Activated T-cell treated with anti-CD3 and anti-CD28 coated beads, Interleukin-2, amount 50 U/mL, for 4 hours (primary cell): Measurements from ENCODE around the gene TFEB. TPM values are rescaled to one million over a fixed set of nuclear protein-coding genes. Genes with fewer than 3 reads are reported as not detected.

Experiments used
- ATAC-seq, 2 donors: fragments of 200-7000 bp; cut with Tn5 transposase; one replicate each; pipeline ENCODE4 v1.10.0; 2021
- DNase-seq: peaks from one replicate; pipeline ENCODE4 v3.0.0-alpha.2; 2020
- H3K27me3 Mint-ChIP-seq: one replicate; pipeline ENCODE4 v1.8.0; 2021; ENCODE audit warnings: low read depth, mixed read lengths
- H3K36me3 Mint-ChIP-seq: one replicate; pipeline ENCODE4 v1.8.0; 2022; ENCODE audit warnings: mixed read lengths; ENCODE audit not compliant: insufficient read depth
- H3K4me1 Mint-ChIP-seq: one replicate; pipeline ENCODE4 v1.8.0; 2021; ENCODE audit warnings: low read depth, mixed read lengths
- H3K4me3 Mint-ChIP-seq: one replicate; pipeline ENCODE4 v1.8.0; 2021; ENCODE audit warnings: mild to moderate bottlenecking, moderate library complexity, mixed read lengths
- H3K9me3 Mint-ChIP-seq: one replicate; pipeline ENCODE4 v1.8.0; 2021; ENCODE audit warnings: mixed read lengths
- total RNA-seq, 3 donors: library from RNA; stranded (reverse); gene quantifications; one replicate each; pipeline ENCODE4 v1.2.1, GENCODE V29; 2021

The TFEB gene
- total RNA-seq, 3 donors from 2014 or later: 7.6 to 15.4 (median 10.8) TPM

DNA sequence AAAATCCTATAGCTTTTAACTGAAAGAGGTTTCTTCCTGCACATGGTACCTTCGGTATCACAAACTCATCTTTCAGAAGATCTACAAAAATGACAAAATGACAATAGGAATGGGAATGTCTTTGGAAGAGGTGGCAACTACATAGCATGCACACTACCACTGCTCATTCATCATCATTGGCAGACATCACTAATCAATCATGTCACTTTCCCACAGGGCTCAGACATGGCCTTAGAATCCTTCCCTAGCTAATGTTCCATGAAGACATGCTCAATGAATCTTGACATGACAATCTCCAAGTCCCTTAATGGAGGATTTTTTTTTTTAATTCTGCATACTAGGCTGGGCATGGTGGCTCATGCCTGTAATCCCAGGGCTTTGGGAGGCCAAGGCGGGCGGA is 15.0 kb upstream of the TFEB start:
- no peak for ATAC-seq
- Mint-ChIP-seq H3K27me3 (no peaks in the 10 kb centered on the region), H3K36me3 (no peaks in the 10 kb centered on the region), H3K4me1 (no peaks in the 10 kb centered on the region), H3K4me3 (no peak overlapping the region), H3K9me3 (no peaks in the 10 kb centered on the region)
- DNase-seq: no peak

DNA sequence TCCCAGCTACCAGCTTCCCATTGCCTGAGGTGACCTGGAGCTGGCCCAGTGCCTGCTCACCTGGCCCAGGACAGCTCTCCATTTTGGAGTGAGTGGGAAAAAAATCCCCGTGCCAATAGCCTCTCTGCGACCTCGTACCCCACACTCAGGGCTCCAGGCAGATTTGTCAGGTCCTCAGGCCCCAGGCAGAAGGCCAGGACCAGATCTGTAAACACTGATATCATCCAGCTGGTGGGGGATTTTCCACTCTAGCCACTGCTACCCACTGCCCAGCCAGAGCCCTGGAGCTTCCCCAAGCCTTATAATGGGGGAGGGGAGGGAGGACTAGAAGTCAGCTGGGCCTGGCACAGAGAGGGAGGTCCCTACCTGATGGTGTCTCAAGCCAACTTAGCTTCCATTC is 13.1 kb upstream of the TFEB start:
- Mint-ChIP-seq H3K9me3 (no peaks in the 10 kb centered on the region), H3K4me1 (no peaks in the 10 kb centered on the region), H3K27me3 (no peaks in the 10 kb centered on the region), H3K36me3 (no peaks in the 10 kb centered on the region), H3K4me3 (no peak overlapping the region)
- no peak for ATAC-seq
- DNase-seq: no peak

DNA sequence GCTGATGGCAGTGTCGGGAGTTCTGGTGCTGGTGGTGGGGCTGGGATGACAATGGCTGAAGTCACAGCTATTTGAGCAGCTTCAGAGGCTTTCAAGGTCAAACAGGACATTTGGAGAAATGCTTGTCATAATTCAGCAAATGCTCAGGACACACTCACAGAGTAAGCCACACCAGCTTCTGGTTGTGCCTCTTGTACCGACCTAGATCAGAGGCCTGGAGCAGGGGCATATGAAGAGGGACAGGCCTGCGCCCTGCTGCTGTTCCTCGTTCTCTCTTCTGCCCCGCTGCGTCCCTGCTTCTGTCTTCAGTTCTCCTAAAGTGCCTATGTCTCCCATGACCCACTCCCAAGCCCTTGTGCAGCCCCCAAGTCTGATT is 12.7 kb upstream of the TFEB start:
- no peaks in the 10 kb centered on the region for H3K36me3 Mint-ChIP-seq

DNA sequence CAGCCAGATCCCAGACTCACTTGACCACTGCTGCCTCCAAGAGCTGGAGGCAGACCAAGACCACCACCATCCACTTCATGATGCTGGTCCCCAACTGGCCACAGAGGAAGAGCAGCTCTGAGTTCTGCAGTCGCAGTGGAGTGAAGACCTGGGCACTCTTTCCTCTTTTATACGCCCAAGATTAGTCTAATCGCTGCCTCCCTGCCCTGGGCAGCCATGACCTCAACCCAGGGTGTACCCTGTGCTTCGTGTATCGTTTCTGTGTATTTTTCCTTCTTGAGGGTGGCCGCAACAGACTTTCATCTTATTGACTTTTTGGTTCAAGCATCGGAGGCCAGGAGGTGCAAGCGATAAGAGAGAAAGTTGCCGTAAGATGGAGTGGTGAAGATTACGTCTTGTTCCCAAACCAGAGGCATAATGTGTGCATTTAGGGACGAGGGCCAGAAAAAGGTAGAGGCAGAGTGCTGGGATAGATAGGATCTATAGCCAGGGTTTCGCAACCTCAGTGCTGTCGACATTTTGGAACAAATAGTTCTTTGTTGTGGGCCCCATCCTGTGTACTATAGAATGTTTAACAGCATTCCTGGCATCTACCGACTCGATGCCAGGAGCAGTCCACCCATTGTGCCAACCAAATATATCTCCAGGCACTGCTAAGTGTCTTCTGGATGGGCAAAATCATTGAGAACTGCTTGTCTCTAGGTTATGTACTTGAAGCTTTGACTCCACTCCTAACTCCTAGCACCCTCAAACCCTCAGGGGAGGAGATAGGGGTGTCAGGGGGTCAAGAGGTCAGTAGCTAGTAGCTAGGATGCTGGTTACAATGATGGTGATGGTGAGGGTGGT is 12.1 kb upstream of the TFEB start, which contains the start of gene PGC:
Gene PGC, minus strand, starts transcription at position 142 of the 846 bp plus-strand sequence. Its CDS starts 63 bp downstream, at position 79.
- ATAC-seq (no peak), DNase-seq (no peak)
- no peaks in the 10 kb centered on the region for H3K4me1 Mint-ChIP-seq
- H3K9me3 Mint-ChIP-seq: no peaks in the 10 kb centered on the region
- H3K4me3 Mint-ChIP-seq: no peak within 1 kb of the TSS
- H3K36me3 Mint-ChIP-seq: no peaks in the 10 kb centered on the region
- no peaks in the 10 kb centered on the region for H3K27me3 Mint-ChIP-seq

More for the DNA sequence above, 12.7 kb upstream of the TFEB start:
- Mint-ChIP-seq H3K4me3 (no peak overlapping the region), H3K9me3 (no peaks in the 10 kb centered on the region), H3K27me3 (no peaks in the 10 kb centered on the region), H3K4me1 (no peaks in the 10 kb centered on the region)
- no peak for ATAC-seq
- no peak for DNase-seq

DNA sequence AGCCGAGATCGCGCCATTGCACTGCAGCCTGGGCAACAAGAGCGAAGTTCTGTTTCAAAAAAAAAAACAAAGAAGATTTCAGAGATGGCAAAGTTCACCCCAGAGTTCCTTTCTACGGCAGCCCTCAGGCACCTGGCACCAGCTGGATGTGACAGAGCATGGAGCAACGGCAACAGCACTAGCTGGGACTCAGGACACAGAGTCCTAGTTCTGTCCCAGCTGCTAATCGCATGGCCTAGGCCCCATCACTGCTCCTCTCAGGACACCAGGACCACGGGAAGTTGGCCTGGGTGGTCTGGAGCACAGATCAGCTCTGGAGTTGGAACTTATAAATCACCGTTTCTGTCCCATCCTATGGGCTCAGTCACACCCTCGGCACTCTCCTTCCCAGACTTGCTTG is 10.7 kb upstream of the TFEB start:
- H3K9me3 Mint-ChIP-seq: no peaks in the 10 kb centered on the region
- H3K4me3 Mint-ChIP-seq: no peak overlapping the region
- H3K36me3 Mint-ChIP-seq: no peaks in the 10 kb centered on the region
- H3K27me3 Mint-ChIP-seq: no peaks in the 10 kb centered on the region
- no peaks in the 10 kb centered on the region for H3K4me1 Mint-ChIP-seq
- DNase-seq (no peak), ATAC-seq (no peak)

DNA sequence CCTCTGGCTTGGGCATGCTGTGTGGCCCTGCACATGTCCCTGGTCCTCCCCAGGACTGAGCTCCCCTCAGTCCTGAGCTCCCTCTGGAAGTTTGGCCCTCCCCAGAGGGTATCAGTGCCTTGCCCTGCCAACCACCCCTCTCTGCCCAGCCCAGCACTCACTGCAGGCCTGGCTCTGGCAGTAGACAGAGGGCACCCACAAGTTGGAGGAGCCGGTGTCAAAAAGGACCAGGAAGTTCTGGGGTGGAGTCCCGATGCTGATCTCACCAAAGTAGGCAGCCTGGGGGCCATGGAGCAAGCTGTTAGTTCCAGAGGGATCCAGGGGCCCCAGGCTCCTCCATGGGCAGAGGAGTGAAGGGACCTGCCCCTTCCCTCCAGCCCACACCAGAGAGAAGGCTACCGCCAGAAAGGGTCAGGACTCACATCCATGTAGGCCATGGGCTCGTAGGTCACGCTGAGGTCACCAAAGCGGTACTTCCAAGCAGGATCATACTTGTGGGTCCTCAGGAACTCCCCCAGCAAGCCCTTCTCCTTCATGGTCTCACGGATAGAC is 8.9 kb upstream of the TFEB start:
- Mint-ChIP-seq H3K9me3 (no peaks in the 10 kb centered on the region), H3K4me1 (no peaks in the 10 kb centered on the region), H3K27me3 (no peaks in the 10 kb centered on the region), H3K36me3 (no peaks in the 10 kb centered on the region), H3K4me3 (no peak overlapping the region)
- ATAC-seq (no peak), DNase-seq (no peak)

DNA sequence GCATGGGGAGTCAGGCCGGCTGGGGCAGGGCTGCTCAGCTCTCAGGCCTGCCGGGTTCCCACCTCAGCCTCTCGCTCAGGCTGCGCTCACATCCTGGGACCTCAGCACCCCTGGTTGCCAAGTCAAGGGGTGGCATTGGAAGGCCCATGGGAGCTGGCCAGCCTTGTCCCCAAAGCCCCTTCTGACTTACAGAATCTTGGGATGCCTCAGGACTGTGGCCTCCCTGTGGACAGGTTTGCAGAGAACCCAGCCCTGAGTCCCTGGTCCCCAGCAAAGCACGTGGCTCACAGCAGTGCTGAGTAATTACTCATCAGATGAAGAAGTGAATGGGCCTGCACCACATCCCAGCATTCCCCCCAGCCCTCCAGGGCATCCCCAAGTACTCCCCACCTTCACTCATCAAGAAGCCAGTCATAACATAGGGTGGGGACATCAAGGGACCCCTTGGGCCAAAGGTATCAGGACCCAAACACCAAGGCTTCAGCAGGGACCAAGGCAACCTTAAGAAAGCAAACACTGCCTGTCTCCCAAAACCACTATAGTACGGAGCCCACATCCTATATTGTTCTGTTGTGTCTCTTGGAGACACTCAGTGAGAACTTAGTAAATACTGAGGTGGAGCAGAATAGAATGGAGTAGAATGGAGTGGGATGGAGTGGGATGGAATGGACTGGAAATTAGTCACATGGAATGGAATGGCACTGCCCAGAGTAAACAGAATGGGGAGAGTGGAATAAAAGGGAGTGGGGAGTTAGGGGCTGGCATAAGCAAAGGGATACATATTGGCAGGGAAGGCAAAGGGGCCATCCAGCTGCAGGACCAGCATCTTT is 8.2 kb upstream of the TFEB start:
- ATAC-seq: no peak
- no peak for DNase-seq
- Mint-ChIP-seq H3K9me3 (no peaks in the 10 kb centered on the region), H3K27me3 (peaks cover 3% of the 10 kb centered on the region), H3K4me1 (no peaks in the 10 kb centered on the region), H3K36me3 (no peaks in the 10 kb centered on the region), H3K4me3 (no peak overlapping the region)

DNA sequence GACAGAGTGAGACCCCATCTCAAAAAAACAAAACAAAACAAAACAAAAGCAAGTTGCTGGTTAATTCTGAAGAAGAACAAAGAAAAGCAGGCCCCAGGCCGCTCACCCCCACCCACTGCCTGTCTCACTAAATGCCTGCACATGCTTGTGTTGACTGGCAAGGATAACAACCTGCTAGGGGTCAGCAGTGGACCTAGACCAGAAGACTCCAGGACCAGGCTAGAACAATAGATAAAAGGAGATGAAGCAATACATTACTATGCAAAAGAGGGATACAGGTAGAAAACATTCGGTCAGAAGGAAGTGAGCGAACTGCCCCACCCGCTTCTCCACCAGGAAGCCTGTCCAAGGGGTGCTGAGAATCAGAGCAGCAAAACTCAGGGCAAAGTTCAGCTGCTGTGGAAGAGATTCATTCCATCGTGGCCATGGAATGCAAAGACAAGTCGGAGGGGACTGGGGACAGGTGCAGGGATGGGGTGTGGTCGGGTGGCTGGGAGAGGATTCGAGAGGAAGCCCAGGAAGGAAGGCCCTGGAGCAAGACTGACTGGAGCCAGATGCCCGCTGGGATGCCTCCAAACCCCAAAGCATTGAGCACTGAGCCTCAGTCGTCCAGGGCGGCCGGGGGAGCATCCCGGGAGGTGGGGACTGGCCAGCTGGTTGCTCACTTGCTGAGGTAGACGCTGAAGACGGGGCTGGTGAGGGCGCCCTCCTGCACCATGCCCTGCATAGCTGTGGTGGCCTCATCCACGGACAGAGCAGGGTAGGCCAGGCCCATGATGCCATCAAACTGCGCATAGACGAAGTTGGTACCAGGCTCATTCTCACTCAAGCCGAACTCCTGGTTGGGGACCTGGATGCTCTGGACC is 6.5 kb upstream of the TFEB start:
- Mint-ChIP-seq H3K36me3 (no peaks in the 10 kb centered on the region), H3K9me3 (no peaks in the 10 kb centered on the region), H3K4me1 (no peaks in the 10 kb centered on the region), H3K4me3 (no peak overlapping the region), H3K27me3 (peaks cover 3% of the 10 kb centered on the region)
- ATAC-seq: no peak
- DNase-seq: no peak

DNA sequence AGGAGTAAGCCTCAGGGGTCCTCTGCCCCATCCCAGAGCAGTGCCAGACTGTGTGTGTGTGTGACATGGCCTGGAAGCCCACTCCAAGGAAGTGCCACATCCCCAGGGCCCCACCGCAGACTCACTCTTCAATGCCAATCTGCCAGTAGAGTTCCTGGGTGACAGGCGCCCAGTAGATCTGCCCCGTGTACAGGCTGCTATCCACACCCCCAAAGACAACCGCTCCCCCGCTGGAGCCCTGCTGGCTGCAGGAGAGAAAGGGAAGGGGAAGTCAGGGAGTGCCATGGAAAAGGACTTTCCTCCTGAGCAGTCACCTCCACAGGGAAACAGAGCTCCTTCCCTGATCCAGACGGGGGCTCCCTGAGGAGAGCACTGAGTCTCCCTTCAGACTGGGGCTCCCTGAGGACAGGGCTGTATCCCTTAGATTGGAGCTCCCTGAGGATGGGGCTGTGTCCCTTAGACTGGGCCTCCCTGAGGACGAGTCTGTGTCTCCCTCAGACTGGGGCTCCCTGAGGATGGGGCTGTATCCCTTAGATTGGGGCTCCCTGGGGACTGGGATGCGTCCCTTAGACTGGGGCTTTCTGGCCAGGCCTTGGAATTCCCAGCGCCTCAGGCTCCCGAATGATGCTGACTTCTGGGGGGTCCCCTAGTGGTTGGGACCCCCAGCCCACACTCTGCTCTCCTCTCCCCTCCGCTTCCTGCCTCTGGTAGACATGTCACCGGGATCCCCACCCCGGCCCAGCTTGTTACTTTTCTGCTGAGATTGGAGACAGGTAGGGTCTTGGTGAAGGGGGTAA is 5.2 kb upstream of the TFEB start:
- Mint-ChIP-seq H3K9me3 (no peaks in the 10 kb centered on the region), H3K27me3 (peaks cover 3% of the 10 kb centered on the region), H3K4me3 (no peak overlapping the region), H3K36me3 (no peaks in the 10 kb centered on the region), H3K4me1 (no peaks in the 10 kb centered on the region)
- ATAC-seq: no peak
- no peak for DNase-seq

DNA sequence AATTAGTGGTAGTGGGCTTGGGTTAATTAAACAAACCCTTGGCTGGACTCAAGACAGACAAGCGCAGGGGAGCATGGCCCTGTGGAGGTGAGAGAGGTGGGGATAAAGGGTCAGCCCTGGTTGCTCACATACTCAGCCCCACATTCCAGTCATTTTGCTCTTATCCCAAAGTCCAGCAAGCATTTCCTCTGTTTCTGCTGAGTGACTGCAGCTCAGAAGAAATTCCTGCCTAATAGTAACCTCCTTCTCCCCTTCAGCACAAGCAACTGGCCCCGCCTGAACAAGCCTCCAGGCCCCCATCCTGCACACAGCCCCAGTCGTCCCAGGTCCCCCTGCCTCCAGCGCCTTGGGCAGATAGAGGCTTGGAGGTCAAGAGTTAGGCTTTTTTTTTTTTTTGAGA is 3.6 kb upstream of the TFEB start:
- peaks cover 3% of the 10 kb centered on the region for H3K27me3 Mint-ChIP-seq
- DNase-seq (no peak), ATAC-seq (no peak)
- no peaks in the 10 kb centered on the region for H3K9me3 Mint-ChIP-seq
- H3K4me3 Mint-ChIP-seq: peak overlapping the region; percentile 11
- H3K36me3 Mint-ChIP-seq: no peaks in the 10 kb centered on the region
- no peaks in the 10 kb centered on the region for H3K4me1 Mint-ChIP-seq

DNA sequence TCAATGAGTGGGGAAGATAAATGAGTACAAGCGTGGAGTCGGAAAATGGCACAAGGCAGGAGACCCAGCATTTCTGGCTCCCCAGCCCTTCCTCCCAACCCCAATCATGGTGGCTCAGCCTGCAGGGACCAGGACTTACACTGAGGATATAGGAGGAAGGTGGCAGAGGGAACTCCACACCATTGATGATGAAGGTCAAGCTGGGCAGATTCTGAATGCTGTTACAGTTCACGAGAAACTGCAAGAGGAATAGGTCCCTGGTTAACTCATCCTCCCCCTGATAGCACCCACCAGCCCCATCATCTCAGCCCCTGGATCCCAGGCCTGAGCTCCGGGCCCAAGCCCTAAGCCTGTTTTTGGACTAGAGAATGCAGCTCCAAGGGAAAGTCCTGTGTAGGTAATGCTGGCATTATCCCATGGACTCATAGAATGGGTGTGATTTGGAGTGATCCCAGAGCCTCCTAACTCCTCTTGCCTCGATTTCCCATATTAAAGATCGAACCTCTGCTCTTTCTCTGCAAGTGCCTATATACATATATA is 2.3 kb upstream of the TFEB start:
- Mint-ChIP-seq H3K9me3 (no peaks in the 10 kb centered on the region), H3K4me3 (no peak overlapping the region), H3K27me3 (peaks cover 3% of the 10 kb centered on the region), H3K4me1 (peaks cover 12% of the 10 kb centered on the region), H3K36me3 (no peaks in the 10 kb centered on the region)
- ATAC-seq: no peak
- DNase-seq: no peak

DNA sequence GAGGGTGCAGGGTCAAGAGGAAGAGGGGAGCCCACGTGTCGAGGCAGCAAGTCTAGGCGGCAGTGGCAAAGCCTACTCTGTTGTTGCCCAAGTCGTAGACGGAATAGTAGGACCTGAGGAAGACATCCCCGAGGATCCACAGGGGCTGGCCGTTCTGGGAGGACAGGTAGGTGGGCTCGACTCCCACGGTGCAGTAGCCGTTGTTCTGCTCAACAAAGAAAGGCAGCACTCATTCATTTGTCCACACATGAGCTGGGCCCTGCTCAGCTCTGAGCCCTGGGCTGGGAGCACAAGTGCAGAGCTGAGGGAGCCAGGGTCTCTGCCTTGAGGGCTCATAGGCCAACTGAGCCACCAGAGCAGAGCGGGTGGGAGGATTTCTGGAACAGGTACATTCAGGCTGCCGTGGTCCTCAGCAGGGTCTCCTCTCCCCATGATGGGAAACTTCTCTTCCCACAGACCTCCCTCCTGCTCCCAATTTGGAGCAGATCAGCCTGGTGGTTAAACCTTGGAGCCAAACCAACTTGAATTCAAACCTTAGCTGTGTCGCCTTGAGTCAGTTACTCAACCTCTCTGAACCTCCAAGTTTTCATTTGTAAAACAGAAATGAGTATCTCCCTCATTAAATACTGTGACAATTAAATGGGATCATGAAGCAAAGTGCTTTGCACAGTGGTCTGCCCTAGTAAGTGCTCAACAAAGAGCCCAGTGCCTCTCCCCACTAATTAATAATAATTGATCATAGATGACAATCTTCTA is 1.6 kb upstream of the TFEB start:
- DNase-seq: no peak
- no peak overlapping the region for H3K4me3 Mint-ChIP-seq
- peaks cover 16% of the 10 kb centered on the region for H3K4me1 Mint-ChIP-seq
- no peaks in the 10 kb centered on the region for H3K36me3 Mint-ChIP-seq
- ATAC-seq: no peak
- H3K9me3 Mint-ChIP-seq: no peaks in the 10 kb centered on the region
- peaks cover 3% of the 10 kb centered on the region for H3K27me3 Mint-ChIP-seq
